MM.1S (cell line): Measurements from ENCODE around the gene PRF1.

Experiments
- CTCF ChIP-seq: fragments of 300-600 bp; sonication (generic); IDR thresholded peaks from 2 replicates; pipeline ENCODE4 v1.5.1; 2016; ENCODE audit warnings: antibody characterized with exemption, low read length, mixed read lengths
- EZH2 ChIP-seq: fragments of 300-600 bp; sonication (generic); optimal IDR thresholded peaks from 2 replicates; pipeline ENCODE3; 2017; ENCODE audit warnings: low read depth, mild to moderate bottlenecking, antibody characterized with exemption, low read length, mixed read lengths

DNA sequence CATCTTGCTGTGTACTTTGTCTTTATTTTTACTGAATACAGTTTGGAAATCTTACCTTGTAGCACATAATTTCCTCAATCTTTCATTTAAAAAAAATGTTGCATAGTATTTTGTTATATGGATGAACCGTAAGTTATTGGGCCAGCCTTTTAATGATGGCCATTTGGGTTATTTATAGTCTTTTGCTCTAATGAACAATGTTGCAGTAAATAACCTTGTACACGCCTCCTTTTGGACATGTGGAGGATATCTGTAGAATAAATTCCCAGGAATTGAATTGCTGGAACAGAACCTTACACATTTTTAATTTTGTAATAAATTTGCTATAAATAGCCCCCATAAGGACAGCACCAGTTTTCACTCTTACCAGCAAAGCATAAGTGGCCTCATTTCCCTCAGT is 12.7 kb upstream of the PRF1 start:
- no peak for TF ChIP-seq EZH2
- no peak for TF ChIP-seq CTCF
